OCI-LY7 (cell line): Measurements from ENCODE around the gene CD79A.

Experiments used
- EZH2phosphoT487 ChIP-seq: fragments of 200-600 bp; sonication (generic); IDR thresholded peaks from 2 replicates; pipeline ENCODE4 v1.6.1; 2018; ENCODE audit warnings: low read depth, borderline replicate concordance, mild to moderate bottlenecking, mixed run types, antibody characterized with exemption, low read length, moderate library complexity, mixed read lengths
- TF ChIP-seq, protein P1 (sequence below): fragments of 200-600 bp; sonication (generic); conservative IDR thresholded peaks from 2 replicates; pipeline ENCODE4 v1.5.1; 2014; ENCODE audit warnings: mild to moderate bottlenecking, antibody characterized with exemption, low read length, moderate library complexity, mixed read lengths

DNA sequence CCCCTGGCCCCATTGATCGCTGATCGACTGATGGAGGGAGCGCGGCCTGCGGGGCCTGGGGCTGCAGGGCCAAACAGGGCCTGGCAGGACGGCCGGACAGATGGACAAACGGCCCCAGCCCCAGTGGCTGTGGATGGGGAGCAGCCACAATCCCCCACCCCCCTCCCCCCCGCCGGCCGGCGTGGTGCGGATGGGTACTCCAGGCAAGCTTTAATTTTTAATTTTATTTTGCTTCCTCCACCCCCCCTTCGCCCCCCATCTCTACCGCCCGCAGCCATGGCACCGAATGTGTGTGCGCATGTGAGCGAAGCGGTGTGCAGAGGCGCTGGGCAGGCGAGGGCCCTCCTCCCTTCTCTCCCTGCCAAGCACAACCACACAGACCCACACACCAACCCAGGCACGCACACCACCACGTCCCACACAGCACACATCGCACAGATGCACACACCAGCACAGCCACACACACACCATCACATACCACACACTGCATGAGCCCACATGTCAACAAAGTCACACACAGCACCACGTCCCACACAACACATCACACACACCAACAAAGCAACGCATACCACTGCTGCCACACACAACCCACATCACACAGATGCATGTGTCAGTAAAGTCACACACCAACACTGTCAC lies 38.8 kb downstream of the CD79A start:
- TF ChIP-seq, protein P1, sequence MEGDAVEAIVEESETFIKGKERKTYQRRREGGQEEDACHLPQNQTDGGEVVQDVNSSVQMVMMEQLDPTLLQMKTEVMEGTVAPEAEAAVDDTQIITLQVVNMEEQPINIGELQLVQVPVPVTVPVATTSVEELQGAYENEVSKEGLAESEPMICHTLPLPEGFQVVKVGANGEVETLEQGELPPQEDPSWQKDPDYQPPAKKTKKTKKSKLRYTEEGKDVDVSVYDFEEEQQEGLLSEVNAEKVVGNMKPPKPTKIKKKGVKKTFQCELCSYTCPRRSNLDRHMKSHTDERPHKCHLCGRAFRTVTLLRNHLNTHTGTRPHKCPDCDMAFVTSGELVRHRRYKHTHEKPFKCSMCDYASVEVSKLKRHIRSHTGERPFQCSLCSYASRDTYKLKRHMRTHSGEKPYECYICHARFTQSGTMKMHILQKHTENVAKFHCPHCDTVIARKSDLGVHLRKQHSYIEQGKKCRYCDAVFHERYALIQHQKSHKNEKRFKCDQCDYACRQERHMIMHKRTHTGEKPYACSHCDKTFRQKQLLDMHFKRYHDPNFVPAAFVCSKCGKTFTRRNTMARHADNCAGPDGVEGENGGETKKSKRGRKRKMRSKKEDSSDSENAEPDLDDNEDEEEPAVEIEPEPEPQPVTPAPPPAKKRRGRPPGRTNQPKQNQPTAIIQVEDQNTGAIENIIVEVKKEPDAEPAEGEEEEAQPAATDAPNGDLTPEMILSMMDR: no peak
- TF ChIP-seq EZH2phosphoT487: no peak
